ACHN (cell line): Measurements from ENCODE around the gene CDIPT.
A peak's percentile ranks its signal among the peaks of the same experiment; 100 is the strongest.

Experiments
- DNase-seq: peaks from one replicate; pipeline ENCODE4 v3.0.0-alpha.2; 2015
- in situ Hi-C: cut with HindIII; loops from 2 replicates; pipeline ENCODE4 v1.10.0; 2017; ENCODE audit warnings: low sequenced_read_pairs, low pct_ligation_motif_present, low pct_unique_long_range_greater_than_20kb

Gene CDIPT

GRCh38 chr16:29816694-29817441 is 46.2 kb downstream of the CDIPT start:
- DNase-seq, result peak; percentile 80
- in situ Hi-C loops, result no loop called here

- peak; percentile 100 for DNase-seq
- in situ Hi-C loops, result no loop called here
These were observed 47.0 kb downstream of the CDIPT start, which contains the start of gene PAGR1 for GRCh38 chr16:29815793-29816693. PAGR1 (plus strand) TSS chr16:29816152; CDS start chr16:29816526, 374 bp downstream.

DNA sequence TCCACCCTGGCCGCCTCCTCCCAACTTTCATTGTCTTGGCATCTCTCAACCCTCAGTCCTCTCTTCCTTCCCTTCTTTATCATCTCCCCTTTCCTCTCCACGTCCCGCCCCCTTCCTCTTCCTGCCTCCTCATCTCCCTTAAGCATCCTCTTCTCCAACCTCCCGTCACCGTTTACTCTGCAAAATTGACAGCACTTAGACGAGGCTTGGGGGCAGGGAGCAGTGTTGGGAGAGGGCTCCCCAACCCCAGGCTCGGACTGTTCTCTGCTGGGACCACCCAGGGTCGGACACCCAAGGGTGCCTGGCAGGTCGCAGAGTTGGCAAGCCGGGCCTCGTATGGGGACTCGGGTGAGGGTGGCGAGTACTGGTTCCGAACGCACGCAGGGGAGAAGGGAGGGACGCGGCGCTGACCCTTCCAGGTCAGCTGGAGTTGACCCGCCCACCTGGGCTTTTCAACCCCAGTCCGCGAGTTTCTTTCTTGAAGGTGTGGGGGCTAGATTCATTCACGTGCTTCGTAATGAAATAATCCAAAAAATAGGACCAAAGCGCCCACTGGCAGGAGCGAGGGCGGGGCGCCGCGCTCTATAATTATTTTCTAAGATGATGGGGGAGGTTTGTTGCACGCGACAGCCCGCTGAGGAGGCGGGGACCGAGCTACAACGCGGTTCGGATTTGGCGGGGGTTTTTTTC is 47.8 kb downstream of the CDIPT start:
- DNase-seq, result no peak
- in situ Hi-C loops, result no loop called here

DNA sequence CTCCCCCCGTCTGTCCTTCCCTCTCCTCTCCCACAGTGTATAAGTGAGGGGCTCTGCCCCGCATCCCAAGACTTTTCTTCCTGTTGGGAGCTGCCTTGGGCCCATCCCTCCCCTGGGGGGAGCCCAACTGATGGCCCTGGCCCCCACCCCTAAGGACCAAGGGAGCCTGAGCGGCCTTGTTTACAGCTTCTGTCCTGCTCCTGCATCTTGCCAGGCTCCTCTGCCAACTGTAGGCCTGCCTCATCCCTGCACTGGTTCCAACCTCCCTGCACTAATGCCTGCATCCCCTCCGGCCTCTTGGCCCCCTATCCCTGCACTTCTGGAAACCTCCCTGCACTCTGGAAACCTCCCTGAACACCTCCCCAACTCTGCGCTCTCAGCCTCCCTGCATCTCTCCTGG is 48.4 kb downstream of the CDIPT start:
- in situ Hi-C loops, result no loop called here
- DNase-seq, result no peak

GRCh38 chr16:29813644-29814562 is 49.1 kb downstream of the CDIPT start:
- no peak for DNase-seq
- in situ Hi-C loops, result no loop called here

DNA sequence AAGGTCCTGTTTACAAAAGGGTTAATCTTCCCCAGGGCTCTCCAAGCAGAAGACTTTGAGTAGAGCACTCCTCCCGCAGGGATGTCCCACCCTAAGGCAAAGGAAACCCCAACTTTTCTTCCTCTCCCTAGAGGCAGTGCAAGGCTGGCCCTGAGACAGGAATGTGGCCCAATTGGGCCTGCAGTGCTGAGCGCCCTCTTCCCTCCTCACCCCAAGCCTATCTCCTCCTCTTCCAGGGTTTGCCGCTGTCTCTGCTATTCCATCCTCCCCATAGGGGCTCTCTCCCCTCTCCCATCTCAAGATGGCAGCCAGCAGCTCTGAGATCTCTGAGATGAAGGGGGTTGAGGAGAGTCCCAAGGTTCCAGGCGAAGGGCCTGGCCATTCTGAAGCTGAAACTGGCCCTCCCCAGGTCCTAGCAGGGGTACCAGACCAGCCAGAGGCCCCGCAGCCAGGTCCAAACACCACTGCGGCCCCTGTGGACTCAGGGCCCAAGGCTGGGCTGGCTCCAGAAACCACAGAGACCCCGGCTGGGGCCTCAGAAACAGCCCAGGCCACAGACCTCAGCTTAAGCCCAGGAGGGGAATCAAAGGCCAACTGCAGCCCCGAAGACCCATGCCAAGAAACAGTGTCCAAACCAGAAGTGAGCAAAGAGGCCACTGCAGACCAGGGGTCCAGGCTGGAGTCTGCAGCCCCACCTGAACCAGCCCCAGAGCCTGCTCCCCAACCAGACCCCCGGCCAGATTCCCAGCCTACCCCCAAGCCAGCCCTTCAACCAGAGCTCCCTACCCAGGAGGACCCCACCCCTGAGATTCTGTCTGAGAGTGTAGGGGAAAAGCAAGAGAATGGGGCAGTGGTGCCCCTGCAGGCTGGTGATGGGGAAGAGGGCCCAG is 50.0 kb downstream of the CDIPT start:
- no peak for DNase-seq
- in situ Hi-C loops, result no loop called here

DNA sequence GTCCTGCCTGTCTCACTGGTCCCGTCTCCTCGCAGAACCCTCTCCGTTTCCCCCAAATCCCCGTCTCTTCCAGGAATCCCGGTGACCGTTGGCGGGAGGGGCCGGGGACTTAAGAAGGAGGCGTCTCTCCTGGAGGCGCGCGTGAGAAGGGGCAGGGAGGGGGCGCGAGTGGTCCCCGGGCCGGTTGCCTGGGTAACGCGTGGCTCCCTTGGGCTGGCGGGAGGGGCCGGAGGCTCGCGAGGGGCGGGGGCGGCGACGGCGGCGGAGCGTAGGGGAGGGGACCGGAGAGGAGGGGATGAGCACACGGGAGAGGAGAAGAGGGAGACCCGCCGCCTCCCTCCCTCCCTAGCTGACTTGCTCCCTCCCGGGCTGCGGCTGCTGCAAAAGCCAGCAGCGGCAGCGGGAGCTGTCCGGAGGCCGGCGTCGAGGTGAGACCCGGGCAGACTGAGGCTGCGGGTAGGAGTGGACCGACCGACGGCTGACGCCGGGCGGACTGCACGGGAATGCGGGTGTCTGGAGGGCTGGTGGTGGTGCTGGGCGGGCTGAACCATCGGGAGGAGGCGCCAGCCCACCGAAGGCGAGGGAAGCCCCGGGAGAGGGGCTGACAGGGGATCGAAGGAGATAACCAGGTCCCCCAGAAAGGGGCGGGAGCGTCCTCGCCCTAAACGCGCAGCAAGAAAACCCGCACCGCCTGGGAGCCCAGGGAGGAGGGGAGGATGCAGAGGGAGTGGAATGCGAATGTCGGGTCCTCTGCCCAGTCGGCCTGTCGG is 50.9 kb downstream of the CDIPT start, which contains the start of gene PRRT2:
Gene PRRT2, plus strand, starts transcription at position 298 of the 770 bp plus-strand sequence. CDS start 862 bp downstream, outside the sequence.
- DNase-seq, result peak; percentile 59
- in situ Hi-C loops, result no loop called here

- peak; percentile 99 for DNase-seq
- in situ Hi-C loops, result no loop called here
These were observed 51.7 kb downstream of the CDIPT start for GRCh38 chr16:29811170-29811895.

- no peak for DNase-seq
- in situ Hi-C loops, result no loop called here
These were observed 52.3 kb downstream of the CDIPT start for GRCh38 chr16:29810699-29811169.

DNA sequence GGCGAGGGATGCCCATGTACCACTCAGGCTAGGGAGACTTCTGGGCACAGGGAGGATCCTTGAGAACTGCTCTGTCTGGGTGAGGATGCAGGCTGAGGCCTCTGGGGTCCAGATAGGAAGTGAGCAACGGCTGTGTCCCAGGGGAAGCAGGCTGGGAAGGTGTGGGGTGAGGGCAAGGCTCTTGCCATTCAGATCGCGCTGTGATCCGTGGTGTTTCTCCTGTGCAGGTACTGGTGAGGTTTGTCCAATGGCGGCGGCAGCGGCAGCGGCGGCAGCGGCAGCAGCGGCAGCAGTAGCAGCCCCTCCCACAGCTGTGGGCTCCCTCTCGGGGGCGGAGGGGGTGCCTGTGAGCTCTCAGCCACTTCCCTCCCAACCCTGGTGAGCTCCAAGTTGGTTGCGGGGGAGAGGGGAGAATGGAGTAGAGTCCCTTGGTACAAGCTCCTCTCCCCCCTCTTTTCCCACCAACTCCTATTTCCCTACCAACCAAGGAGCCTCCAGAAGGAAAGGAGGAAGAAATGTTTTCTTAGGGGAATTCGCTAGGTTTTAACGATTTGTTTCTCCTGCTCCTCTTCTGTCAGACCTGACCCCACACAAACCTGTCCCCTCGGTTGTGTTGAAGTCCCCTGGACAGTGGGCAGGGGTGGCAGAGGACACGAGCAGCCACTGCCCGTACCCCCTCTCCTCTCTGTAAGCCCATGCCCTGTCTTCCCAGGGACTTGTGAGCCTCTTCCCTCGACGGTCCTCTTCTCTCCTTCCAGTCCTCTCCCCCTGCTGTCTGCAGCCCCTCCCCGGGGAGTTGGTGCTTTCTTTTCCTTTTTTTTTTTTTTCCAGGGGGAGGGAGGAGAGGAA is 53.0 kb downstream of the CDIPT start:
- in situ Hi-C loops, result no loop called here
- no peak for DNase-seq

- no peak for DNase-seq
- in situ Hi-C loops, result no loop called here
These were observed 53.8 kb downstream of the CDIPT start for GRCh38 chr16:29809031-29809747.
